Measurements from ENCODE around the gene PLXNA2. TPM values are rescaled to one million over a fixed set of nuclear protein-coding genes. Genes with fewer than 3 reads are reported as not detected.

PLXNA2 gene
- total and polyA plus RNA-seq, 2 donors (not counting 3 experiments of a cell fraction or from before 2014, with no cell fraction given): 42.6 to 229 TPM

GRCh38 chr1:208133355-208133754 lies 110.8 kb downstream of the PLXNA2 start:
- ChIA-PET CTCF (interaction anchor here (1.4 to 10.6 kb wide), 5 partner anchors 32 to 107 kb away, joined by 4 to 316 read pairs (median 5); partner anchors contain the start of gene PLXNA2), POLR2A (no interaction called here)
- BruUV-seq (replicated peaks): no TSS peak
- intact Hi-C loops (cut with micrococcal nuclease): no loop called here
- DNase-seq (ENCODE audit: low read depth, low spot score): no peak
- Histone ChIP-seq H4K20me1 (replicated peaks; ENCODE audit: control insufficient read depth, extremely low read depth, insufficient read depth, low read length) (no peaks in the 10 kb centered on the region), H3K4me3 (replicated peaks in 1 of 3; ENCODE audit: insufficient read depth in 1 of 3, low read depth in 1 of 3, low read length in 3 of 3) (no peak overlapping the region), H3K9me1 (replicated peaks; ENCODE audit: control insufficient read depth, extremely low read depth, insufficient read depth, low read length) (no peaks in the 10 kb centered on the region), H3K27me3 (ENCODE audit: control insufficient read depth in 2 of 2, insufficient read depth in 2 of 2, low read length in 2 of 2) (no peaks in the 10 kb centered on the region), H3K36me3 (ENCODE audit: control insufficient read depth in 2 of 2, extremely low read depth in 1 of 2, insufficient read depth in 2 of 2, low read length in 2 of 2) (peaks cover 6 to 19% of the 10 kb centered on the region in 2 experiments), H3K79me2 (ENCODE audit: control insufficient read depth, insufficient read depth, low read length) (peaks cover 90% of the 10 kb centered on the region), H3K27ac (ENCODE audit: insufficient read depth, low read depth, low read length) (no peak overlapping the region), H3K4me1 (ENCODE audit: control insufficient read depth, extremely low read depth, insufficient read depth, low read length) (peaks cover 4% of the 10 kb centered on the region), H3K9me3 (replicated peaks; ENCODE audit: control insufficient read depth, insufficient read depth, low read length) (no peaks in the 10 kb centered on the region), H3K9ac (replicated peaks; ENCODE audit: extremely low read depth, insufficient read depth, low read length) (no peak overlapping the region), H2AFZ (ENCODE audit: low read depth, low read length) (no peak overlapping the region), H3K4me2 (ENCODE audit: insufficient read depth, low read length) (no peak overlapping the region)
- FAIRE-seq: no peak
- no peak for TF ChIP-seq MAX (IDR thresholded peaks at IDR 0.05; ENCODE audit: insufficient read depth, insufficient read length)
- no peak for TF ChIP-seq EZH2 (IDR thresholded peaks at IDR 0.05; ENCODE audit: borderline replicate concordance, low read depth, low read length, severe bottlenecking)
- TF ChIP-seq FOS (IDR thresholded peaks at IDR 0.05; ENCODE audit: borderline replicate concordance, insufficient read depth, low read length): no peak
- no peak for TF ChIP-seq POLR2A (IDR thresholded peaks at IDR 0.05; ENCODE audit: low read depth, low read length)
- no peak for TF ChIP-seq GATA2 (IDR thresholded peaks at IDR 0.05; ENCODE audit: insufficient read depth, insufficient read length, low read depth, low read length)
- TF ChIP-seq CTCF (IDR thresholded peaks at IDR 0.05; ENCODE audit: extremely low read depth in 1 of 2, insufficient read depth in 1 of 2, low read depth in 1 of 2, low read length in 2 of 2): no peak
- dilution Hi-C loops (cut with MboI; ENCODE audit: extremely low pct_ligation_motif_present, low sequenced_read_pairs): loop anchor here (25.0 kb wide), 1 partner anchor 104 kb away; the partner anchor contains the start of gene PLXNA2
